ENCODE measurements around the gene ACP7. TPM values are rescaled to one million over a fixed set of nuclear protein-coding genes. Genes with fewer than 3 reads are reported as not detected.

ACP7 gene
- total and polyA plus RNA-seq, 2 experiments from 2014 or later = 0.27 to 0.45 TPM

DNA sequence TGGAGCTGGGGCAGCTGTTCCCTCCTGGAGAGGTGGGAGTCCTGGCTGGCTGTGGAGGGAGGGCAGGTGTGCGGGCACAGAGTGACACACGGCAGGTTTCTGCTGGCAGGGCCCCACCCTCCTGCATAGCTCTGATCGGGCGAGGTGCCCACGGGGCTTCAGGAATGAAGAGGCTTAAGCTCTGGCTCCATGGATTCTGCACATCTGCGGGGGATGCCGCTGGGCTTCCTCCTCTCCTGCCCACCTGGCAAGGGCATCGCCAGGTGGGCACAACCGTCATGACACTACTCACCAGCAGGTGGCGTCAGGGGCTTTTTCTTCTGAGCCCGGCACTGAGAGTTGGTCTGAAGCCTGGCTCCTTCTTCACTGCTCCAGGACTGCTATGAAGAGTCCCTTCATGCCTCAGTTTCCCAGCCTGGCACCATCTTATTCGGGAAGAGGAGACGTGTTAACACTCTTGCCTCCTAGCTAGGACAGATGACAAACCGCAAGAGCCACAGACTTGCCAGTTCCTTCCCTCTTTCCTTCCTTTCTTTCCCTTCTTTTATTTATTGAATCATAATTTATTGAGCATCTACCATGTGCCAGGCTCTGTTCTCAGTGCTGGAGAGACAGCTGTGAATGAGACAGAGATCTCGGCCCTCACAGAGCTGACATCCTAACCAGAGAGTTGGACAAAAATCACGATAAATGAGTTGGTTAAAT is 26.2 kb downstream of the ACP7 start:
- Histone ChIP-seq H3F3A (replicated peaks; ENCODE audit: low read depth) (no peaks in the 10 kb centered on the region), H3K4me1 (ENCODE audit: insufficient read depth) (no peaks in the 10 kb centered on the region), H2AFZ (no peak overlapping the region), H3K4me2 (no peak overlapping the region), H3K9me2 (ENCODE audit: insufficient read depth) (no peaks in the 10 kb centered on the region), H3K36me3 (ENCODE audit: insufficient read depth) (no peaks in the 10 kb centered on the region), H3K27ac (ENCODE audit: low read depth) (no peak overlapping the region), H3K4me3 (no peak overlapping the region), H4K20me1 (replicated peaks; ENCODE audit: insufficient read depth) (no peaks in the 10 kb centered on the region), H3K27me3 (ENCODE audit: insufficient read depth) (no peaks in the 10 kb centered on the region), H3K79me2 (replicated peaks; ENCODE audit: insufficient read depth) (no peaks in the 10 kb centered on the region)
- no peaks in the 10 kb centered on the region for H3K36me3 Mint-ChIP-seq (ENCODE audit: low read depth)
- peaks cover 14% of the 10 kb centered on the region for H3K27me3 Mint-ChIP-seq (ENCODE audit: insufficient read depth, low read depth, poor library complexity)
- no peaks in the 10 kb centered on the region for H3K9me3 Mint-ChIP-seq
- ATAC-seq = peak; percentile 86
- TF ChIP-seq, protein P1, sequence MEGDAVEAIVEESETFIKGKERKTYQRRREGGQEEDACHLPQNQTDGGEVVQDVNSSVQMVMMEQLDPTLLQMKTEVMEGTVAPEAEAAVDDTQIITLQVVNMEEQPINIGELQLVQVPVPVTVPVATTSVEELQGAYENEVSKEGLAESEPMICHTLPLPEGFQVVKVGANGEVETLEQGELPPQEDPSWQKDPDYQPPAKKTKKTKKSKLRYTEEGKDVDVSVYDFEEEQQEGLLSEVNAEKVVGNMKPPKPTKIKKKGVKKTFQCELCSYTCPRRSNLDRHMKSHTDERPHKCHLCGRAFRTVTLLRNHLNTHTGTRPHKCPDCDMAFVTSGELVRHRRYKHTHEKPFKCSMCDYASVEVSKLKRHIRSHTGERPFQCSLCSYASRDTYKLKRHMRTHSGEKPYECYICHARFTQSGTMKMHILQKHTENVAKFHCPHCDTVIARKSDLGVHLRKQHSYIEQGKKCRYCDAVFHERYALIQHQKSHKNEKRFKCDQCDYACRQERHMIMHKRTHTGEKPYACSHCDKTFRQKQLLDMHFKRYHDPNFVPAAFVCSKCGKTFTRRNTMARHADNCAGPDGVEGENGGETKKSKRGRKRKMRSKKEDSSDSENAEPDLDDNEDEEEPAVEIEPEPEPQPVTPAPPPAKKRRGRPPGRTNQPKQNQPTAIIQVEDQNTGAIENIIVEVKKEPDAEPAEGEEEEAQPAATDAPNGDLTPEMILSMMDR (conservative IDR thresholded peaks at IDR 0.05; ENCODE audit: low read depth in 2 of 2) = peak; percentile 73 to 86
- TF ChIP-seq EZH2 (IDR thresholded peaks at IDR 0.05; ENCODE audit: low read depth, unreplicated experiment) = no peak
- peaks cover 5% of the 10 kb centered on the region for H3K4me1 Mint-ChIP-seq
- DNase-seq (ENCODE audit: low spot score) = peak; percentile 75
- H3K27ac Mint-ChIP-seq = no peak overlapping the region
- H3K4me3 Mint-ChIP-seq = no peak overlapping the region; the same call in 2 of the 3 replicates

DNA sequence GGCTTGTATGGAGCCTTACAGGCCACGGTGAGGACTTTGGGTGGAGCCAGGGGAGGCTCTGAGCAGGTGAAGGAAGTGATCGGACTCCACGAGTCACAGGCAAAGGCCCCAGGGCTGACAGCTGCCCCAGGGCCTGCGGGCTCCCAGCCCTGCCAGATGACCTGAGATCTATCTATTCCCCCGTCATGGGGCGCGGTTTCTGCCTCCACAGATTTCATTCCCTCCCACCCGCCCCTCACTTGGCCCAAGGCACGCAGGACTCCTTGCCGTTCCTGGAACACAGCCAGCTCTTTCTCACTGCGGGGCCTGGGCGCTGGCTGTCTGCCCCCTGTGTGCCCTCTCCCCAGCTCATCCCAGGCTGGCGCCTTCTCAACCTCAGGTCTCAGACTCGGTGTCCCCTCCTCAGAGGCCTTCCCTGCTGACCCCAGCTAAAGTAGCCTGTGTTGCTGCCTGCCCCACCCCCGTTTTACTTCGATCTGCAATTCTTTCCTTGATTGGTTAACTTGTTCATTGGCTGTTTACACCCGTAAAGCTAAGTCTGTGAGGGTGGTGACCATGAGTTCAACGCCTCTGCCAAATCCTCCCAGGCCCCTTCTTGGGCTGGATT is 27.5 kb downstream of the ACP7 start:
- Histone ChIP-seq H3K27me3 (ENCODE audit: insufficient read depth) (no peaks in the 10 kb centered on the region), H3K9me2 (ENCODE audit: insufficient read depth) (no peaks in the 10 kb centered on the region), H3F3A (replicated peaks; ENCODE audit: low read depth) (no peaks in the 10 kb centered on the region), H2AFZ (peak overlapping the region; percentile 83; the same call in 1 of the 2 replicates), H3K79me2 (replicated peaks; ENCODE audit: insufficient read depth) (no peaks in the 10 kb centered on the region), H3K36me3 (ENCODE audit: insufficient read depth) (no peaks in the 10 kb centered on the region), H3K4me2 (no peak overlapping the region), H4K20me1 (replicated peaks; ENCODE audit: insufficient read depth) (no peaks in the 10 kb centered on the region), H3K27ac (ENCODE audit: low read depth) (no peak overlapping the region), H3K4me3 (no peak overlapping the region), H3K4me1 (ENCODE audit: insufficient read depth) (no peaks in the 10 kb centered on the region)
- Mint-ChIP-seq H3K4me1 (peaks cover 5% of the 10 kb centered on the region), H3K27me3 (ENCODE audit: insufficient read depth, low read depth, poor library complexity) (peaks cover 14% of the 10 kb centered on the region), H3K9me3 (no peaks in the 10 kb centered on the region), H3K36me3 (ENCODE audit: low read depth) (no peaks in the 10 kb centered on the region), H3K4me3 (no peak overlapping the region; the same call in 2 of the 3 replicates), H3K27ac (no peak overlapping the region)
- DNase-seq (ENCODE audit: low spot score) (no peak), ATAC-seq (peak; percentile 34)
- TF ChIP-seq POLR2AphosphoS5 (IDR thresholded peaks at IDR 0.05; ENCODE audit: low read depth) (no peak), ZNF331 (CRISPR knock-in tag; IDR thresholded peaks at IDR 0.05; ENCODE audit: low read depth) (no peak), CREB1 (CRISPR knock-in tag; IDR thresholded peaks at IDR 0.05; ENCODE audit: low read depth) (no peak), STAT1 (IDR thresholded peaks at IDR 0.05; ENCODE audit: unreplicated experiment) (no peak), REST (IDR thresholded peaks at IDR 0.05; ENCODE audit: unreplicated experiment) (no peak), EZH2phosphoT487 (IDR thresholded peaks at IDR 0.05; ENCODE audit: unreplicated experiment) (no peak)
- TF ChIP-seq, protein P2, sequence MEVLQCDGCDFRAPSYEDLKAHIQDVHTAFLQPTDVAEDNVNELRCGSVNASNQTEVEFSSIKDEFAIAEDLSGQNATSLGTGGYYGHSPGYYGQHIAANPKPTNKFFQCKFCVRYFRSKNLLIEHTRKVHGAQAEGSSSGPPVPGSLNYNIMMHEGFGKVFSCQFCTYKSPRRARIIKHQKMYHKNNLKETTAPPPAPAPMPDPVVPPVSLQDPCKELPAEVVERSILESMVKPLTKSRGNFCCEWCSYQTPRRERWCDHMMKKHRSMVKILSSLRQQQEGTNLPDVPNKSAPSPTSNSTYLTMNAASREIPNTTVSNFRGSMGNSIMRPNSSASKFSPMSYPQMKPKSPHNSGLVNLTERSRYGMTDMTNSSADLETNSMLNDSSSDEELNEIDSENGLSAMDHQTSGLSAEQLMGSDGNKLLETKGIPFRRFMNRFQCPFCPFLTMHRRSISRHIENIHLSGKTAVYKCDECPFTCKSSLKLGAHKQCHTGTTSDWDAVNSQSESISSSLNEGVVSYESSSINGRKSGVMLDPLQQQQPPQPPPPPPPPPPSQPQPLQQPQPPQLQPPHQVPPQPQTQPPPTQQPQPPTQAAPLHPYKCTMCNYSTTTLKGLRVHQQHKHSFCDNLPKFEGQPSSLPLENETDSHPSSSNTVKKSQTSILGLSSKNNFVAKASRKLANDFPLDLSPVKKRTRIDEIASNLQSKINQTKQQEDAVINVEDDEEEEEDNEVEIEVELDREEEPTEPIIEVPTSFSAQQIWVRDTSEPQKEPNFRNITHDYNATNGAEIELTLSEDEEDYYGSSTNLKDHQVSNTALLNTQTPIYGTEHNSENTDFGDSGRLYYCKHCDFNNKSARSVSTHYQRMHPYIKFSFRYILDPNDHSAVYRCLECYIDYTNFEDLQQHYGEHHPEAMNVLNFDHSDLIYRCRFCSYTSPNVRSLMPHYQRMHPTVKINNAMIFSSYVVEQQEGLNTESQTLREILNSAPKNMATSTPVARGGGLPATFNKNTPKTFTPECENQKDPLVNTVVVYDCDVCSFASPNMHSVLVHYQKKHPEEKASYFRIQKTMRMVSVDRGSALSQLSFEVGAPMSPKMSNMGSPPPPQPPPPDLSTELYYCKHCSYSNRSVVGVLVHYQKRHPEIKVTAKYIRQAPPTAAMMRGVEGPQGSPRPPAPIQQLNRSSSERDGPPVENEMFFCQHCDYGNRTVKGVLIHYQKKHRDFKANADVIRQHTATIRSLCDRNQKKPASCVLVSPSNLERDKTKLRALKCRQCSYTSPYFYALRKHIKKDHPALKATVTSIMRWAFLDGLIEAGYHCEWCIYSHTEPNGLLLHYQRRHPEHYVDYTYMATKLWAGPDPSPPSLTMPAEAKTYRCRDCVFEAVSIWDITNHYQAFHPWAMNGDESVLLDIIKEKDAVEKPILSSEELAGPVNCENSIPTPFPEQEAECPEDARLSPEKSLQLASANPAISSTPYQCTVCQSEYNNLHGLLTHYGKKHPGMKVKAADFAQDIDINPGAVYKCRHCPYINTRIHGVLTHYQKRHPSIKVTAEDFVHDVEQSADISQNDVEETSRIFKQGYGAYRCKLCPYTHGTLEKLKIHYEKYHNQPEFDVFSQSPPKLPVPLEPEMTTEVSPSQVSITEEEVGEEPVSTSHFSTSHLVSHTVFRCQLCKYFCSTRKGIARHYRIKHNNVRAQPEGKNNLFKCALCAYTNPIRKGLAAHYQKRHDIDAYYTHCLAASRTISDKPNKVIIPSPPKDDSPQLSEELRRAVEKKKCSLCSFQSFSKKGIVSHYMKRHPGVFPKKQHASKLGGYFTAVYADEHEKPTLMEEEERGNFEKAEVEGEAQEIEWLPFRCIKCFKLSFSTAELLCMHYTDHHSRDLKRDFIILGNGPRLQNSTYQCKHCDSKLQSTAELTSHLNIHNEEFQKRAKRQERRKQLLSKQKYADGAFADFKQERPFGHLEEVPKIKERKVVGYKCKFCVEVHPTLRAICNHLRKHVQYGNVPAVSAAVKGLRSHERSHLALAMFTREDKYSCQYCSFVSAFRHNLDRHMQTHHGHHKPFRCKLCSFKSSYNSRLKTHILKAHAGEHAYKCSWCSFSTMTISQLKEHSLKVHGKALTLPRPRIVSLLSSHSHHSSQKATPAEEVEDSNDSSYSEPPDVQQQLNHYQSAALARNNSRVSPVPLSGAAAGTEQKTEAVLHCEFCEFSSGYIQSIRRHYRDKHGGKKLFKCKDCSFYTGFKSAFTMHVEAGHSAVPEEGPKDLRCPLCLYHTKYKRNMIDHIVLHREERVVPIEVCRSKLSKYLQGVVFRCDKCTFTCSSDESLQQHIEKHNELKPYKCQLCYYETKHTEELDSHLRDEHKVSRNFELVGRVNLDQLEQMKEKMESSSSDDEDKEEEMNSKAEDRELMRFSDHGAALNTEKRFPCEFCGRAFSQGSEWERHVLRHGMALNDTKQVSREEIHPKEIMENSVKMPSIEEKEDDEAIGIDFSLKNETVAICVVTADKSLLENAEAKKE (CRISPR knock-in tag; IDR thresholded peaks at IDR 0.05) = no peak
